ENCODE measurements around the gene ZNF512B. TPM values are rescaled to one million over a fixed set of nuclear protein-coding genes. Genes with fewer than 3 reads are reported as not detected.

ZNF512B gene
- polyA plus RNA-seq, 2 of the 4 experiments (the other 2 are of a cell fraction) = 2.1 to 16.8 TPM

DNA sequence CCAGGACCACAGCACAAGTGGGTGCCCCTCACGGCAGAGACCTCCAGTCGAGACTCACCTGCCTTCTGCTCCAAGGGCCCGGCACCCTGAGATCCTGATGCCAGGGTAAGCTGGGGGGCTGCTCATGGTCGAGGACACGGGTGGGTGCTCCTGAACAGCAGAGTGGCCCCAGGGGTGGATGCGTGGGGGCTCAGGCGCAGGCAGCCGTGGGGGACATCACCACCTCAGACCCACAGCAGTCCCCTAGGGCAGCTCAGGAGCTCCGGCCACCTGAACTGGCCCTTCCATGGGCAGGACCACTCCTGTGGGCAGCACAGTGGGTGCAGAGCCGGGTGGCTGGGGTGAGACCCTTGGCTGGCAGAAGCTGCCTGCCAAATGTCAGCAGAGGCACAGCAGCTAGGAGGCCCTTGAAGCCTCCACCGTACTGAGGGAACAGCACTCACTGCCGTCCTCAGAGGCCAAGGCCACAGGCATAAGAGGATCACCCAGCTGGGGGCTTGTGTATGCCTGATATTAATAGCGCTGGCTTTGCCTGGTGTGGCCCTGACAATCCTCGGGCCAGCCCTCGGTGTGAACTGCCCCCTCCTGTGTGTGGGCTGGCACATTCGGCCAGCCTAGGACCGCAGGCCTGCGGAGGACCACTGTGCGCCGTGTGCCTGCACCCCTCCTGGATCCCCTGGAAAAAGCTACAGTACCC is 18.9 kb downstream of the ZNF512B start:
- POLR2A ChIA-PET = interaction anchor here (0.5 kb wide), 1 partner anchor 407 kb away, joined by 5 read pairs; no protein-coding TSS in a partner anchor
- CTCF ChIA-PET = interaction anchor here (0.7 to 2.1 kb wide), 6 partner anchors 15 to 413 kb away, joined by 3 to 8 read pairs (median 4); partner anchors contain the start of gene PTK6
- no peak for TF ChIP-seq MAFK (IDR thresholded peaks at IDR 0.05; ENCODE audit: partially characterized antibody)
- TF ChIP-seq, protein P1, sequence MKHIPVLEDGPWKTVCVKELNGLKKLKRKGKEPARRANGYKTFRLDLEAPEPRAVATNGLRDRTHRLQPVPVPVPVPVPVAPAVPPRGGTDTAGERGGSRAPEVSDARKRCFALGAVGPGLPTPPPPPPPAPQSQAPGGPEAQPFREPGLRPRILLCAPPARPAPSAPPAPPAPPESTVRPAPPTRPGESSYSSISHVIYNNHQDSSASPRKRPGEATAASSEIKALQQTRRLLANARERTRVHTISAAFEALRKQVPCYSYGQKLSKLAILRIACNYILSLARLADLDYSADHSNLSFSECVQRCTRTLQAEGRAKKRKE (CRISPR knock-in tag; IDR thresholded peaks at IDR 0.05; ENCODE audit: low read depth) = no peak
- no peak for TF ChIP-seq KDM1A (IDR thresholded peaks at IDR 0.05; ENCODE audit: low read depth)
- TF ChIP-seq RNF2 (IDR thresholded peaks at IDR 0.05; ENCODE audit: borderline replicate concordance, low read depth) = no peak
- no peak for FAIRE-seq
- DNase-seq (ENCODE audit: low read depth in 1 of 2, low spot score in 1 of 2) = no peak
- H3K4me3 ChIP-seq = no peak overlapping the region
- no peak for ATAC-seq
- H3K27ac ChIP-seq = no peak overlapping the region
- H3K4me2 ChIP-seq = no peak overlapping the region
- WGBS (ENCODE audit: missing lambda C conversion rate) = 91% methylated on average over 11 of the region's 20 CpGs
- peaks cover 46% of the 10 kb centered on the region for H3K4me1 ChIP-seq
- no peaks in the 10 kb centered on the region for H3K9me3 ChIP-seq

DNA sequence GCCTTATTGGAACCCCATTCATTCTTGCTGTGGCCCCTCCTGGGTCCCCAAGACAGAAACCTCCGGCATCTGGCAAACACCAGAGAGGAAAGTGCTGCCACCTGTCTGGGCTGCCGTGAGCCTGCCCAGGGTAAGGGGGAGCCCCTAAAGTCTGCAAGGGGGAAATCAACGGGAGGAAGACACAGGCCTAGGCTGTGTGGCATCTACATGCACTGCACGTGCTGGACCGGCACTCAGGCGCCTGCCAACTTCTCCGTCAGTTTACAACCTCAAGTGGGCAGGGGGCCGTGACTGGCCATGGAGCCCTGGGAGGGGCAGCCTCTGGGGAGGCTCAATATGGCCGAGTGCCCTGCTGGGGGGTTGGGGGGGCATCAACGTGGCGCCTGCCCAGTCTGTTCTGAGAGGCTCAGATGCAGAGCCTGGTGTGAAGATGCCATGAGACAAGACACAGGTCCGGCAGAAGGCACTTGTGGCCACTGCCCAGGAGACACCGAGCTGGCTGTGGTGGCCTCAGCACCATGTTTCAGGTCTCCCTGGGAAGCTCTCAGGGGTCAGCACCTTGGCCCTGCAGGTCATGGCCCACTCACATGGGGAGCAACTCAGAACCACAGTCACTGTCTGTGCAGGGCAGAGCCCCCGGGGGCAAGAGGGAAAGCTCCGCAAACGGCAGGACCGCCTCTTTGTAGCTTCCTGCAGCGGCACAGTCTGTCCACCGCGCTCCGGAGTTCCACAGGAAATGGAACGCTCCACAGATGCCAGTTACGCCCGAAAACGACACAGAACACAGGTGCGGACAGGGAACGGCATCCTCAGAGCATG is 21.9 kb downstream of the ZNF512B start:
- POLR2A ChIA-PET = no interaction called here
- no peak overlapping the region for H3K4me3 ChIP-seq

More for the DNA sequence above, 21.9 kb downstream of the ZNF512B start:
- DNase-seq (ENCODE audit: low read depth in 1 of 2, low spot score in 1 of 2) (no peak), FAIRE-seq (no peak), ATAC-seq (no peak)
- Histone ChIP-seq H3K9me3 (no peaks in the 10 kb centered on the region), H3K4me2 (no peak overlapping the region), H3K4me1 (peaks cover 30% of the 10 kb centered on the region), H3K27ac (no peak overlapping the region)
- TF ChIP-seq FOSL2 (IDR thresholded peaks at IDR 0.05) = no peak
- TF ChIP-seq FOSL2 (CRISPR knock-in tag; IDR thresholded peaks at IDR 0.05) = no peak
- TF ChIP-seq, protein P2, sequence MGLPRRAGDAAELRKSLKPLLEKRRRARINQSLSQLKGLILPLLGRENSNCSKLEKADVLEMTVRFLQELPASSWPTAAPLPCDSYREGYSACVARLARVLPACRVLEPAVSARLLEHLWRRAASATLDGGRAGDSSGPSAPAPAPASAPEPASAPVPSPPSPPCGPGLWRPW (IDR thresholded peaks at IDR 0.05) = no peak
- no peak for TF ChIP-seq MAFK (IDR thresholded peaks at IDR 0.05; ENCODE audit: partially characterized antibody)
- no peak for TF ChIP-seq RNF2 (IDR thresholded peaks at IDR 0.05; ENCODE audit: borderline replicate concordance, low read depth)
- TF ChIP-seq CBX8 (IDR thresholded peaks at IDR 0.05) = no peak
- no peak for TF ChIP-seq KDM1A (IDR thresholded peaks at IDR 0.05; ENCODE audit: low read depth)
- no peak for TF ChIP-seq EHF (CRISPR knock-in tag; IDR thresholded peaks at IDR 0.05)
- TF ChIP-seq CHD4 (IDR thresholded peaks at IDR 0.05; ENCODE audit: borderline replicate concordance) = no peak
- TF ChIP-seq, protein P3, sequence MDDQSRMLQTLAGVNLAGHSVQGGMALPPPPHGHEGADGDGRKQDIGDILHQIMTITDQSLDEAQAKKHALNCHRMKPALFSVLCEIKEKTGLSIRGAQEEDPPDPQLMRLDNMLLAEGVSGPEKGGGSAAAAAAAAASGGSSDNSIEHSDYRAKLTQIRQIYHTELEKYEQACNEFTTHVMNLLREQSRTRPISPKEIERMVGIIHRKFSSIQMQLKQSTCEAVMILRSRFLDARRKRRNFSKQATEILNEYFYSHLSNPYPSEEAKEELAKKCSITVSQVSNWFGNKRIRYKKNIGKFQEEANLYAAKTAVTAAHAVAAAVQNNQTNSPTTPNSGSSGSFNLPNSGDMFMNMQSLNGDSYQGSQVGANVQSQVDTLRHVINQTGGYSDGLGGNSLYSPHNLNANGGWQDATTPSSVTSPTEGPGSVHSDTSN (IDR thresholded peaks at IDR 0.05) = no peak
- TF ChIP-seq, protein P4, sequence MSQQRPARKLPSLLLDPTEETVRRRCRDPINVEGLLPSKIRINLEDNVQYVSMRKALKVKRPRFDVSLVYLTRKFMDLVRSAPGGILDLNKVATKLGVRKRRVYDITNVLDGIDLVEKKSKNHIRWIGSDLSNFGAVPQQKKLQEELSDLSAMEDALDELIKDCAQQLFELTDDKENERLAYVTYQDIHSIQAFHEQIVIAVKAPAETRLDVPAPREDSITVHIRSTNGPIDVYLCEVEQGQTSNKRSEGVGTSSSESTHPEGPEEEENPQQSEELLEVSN (IDR thresholded peaks at IDR 0.05; ENCODE audit: borderline replicate concordance, low read depth) = no peak
- TF ChIP-seq HDAC2 (IDR thresholded peaks at IDR 0.05) = no peak
- TF ChIP-seq, protein P5, sequence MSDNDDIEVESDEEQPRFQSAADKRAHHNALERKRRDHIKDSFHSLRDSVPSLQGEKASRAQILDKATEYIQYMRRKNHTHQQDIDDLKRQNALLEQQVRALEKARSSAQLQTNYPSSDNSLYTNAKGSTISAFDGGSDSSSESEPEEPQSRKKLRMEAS (IDR thresholded peaks at IDR 0.05) = no peak
- TF ChIP-seq CEBPB (IDR thresholded peaks at IDR 0.05) = no peak
- no peak for TF ChIP-seq FOSB (CRISPR knock-in tag; IDR thresholded peaks at IDR 0.05)
- TF ChIP-seq, protein P6, sequence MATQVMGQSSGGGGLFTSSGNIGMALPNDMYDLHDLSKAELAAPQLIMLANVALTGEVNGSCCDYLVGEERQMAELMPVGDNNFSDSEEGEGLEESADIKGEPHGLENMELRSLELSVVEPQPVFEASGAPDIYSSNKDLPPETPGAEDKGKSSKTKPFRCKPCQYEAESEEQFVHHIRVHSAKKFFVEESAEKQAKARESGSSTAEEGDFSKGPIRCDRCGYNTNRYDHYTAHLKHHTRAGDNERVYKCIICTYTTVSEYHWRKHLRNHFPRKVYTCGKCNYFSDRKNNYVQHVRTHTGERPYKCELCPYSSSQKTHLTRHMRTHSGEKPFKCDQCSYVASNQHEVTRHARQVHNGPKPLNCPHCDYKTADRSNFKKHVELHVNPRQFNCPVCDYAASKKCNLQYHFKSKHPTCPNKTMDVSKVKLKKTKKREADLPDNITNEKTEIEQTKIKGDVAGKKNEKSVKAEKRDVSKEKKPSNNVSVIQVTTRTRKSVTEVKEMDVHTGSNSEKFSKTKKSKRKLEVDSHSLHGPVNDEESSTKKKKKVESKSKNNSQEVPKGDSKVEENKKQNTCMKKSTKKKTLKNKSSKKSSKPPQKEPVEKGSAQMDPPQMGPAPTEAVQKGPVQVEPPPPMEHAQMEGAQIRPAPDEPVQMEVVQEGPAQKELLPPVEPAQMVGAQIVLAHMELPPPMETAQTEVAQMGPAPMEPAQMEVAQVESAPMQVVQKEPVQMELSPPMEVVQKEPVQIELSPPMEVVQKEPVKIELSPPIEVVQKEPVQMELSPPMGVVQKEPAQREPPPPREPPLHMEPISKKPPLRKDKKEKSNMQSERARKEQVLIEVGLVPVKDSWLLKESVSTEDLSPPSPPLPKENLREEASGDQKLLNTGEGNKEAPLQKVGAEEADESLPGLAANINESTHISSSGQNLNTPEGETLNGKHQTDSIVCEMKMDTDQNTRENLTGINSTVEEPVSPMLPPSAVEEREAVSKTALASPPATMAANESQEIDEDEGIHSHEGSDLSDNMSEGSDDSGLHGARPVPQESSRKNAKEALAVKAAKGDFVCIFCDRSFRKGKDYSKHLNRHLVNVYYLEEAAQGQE (IDR thresholded peaks at IDR 0.05) = no peak
- no peak for TF ChIP-seq CBX2 (IDR thresholded peaks at IDR 0.05; ENCODE audit: borderline replicate concordance, low read depth)
- TF ChIP-seq FOXS1 (CRISPR knock-in tag; IDR thresholded peaks at IDR 0.05) = no peak
- TF ChIP-seq, protein P7, sequence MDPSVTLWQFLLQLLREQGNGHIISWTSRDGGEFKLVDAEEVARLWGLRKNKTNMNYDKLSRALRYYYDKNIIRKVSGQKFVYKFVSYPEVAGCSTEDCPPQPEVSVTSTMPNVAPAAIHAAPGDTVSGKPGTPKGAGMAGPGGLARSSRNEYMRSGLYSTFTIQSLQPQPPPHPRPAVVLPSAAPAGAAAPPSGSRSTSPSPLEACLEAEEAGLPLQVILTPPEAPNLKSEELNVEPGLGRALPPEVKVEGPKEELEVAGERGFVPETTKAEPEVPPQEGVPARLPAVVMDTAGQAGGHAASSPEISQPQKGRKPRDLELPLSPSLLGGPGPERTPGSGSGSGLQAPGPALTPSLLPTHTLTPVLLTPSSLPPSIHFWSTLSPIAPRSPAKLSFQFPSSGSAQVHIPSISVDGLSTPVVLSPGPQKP (IDR thresholded peaks at IDR 0.05; ENCODE audit: low read depth, low read length) = no peak
- no peak for TF ChIP-seq POLR2AphosphoS2 (conservative IDR thresholded peaks at IDR 0.05; ENCODE audit: low read length)
- TF ChIP-seq MAZ (IDR thresholded peaks at IDR 0.05; ENCODE audit: borderline replicate concordance, low read depth, low read length) = no peak
- CTCF ChIA-PET = interaction anchor here (0.9 kb wide), 1 partner anchor 409 kb away, joined by 3 read pairs; no protein-coding TSS in a partner anchor
- 88% methylated on average over 23 of the region's 27 CpGs for whole genome bisulfite sequencing (ENCODE audit: missing lambda C conversion rate)

All from A549 (cell line).